HEK293T (cell line): ENCODE measurements around the gene CAPZA2.

Experiments
- CTCF ChIA-PET: fragments of 350-600 bp; formaldehyde crosslinking; extraction: SDS; loops from one replicate; lab custom pipeline; 2021; ENCODE audit warnings: antibody characterized with exemption, inconsistent platforms; lab: Yijun Ruan, JAX
- POLR2A ChIA-PET: fragments of 350-600 bp; formaldehyde crosslinking; extraction: SDS; loops from one replicate; lab custom pipeline; 2020; ENCODE audit warnings: antibody characterized with exemption, inconsistent platforms; lab: Yijun Ruan, JAX
- DNase-seq: peaks from one replicate; pipeline ENCODE4 v3.0.0; 2012; ENCODE audit warnings: mixed read lengths; ENCODE audit errors: extremely low spot score
- ARNT ChIP-seq: fragments of 450-650 bp; IDR thresholded peaks from 2 replicates; pipeline ENCODE4 v1.6.1; 2017; ENCODE audit warnings: mild to moderate bottlenecking
- BHLHE40 ChIP-seq: fragments of 450-650 bp; IDR thresholded peaks from 2 replicates; pipeline ENCODE4 v1.6.1; 2016; ENCODE audit warnings: mild to moderate bottlenecking, moderate library complexity, borderline replicate concordance
- CTBP1 ChIP-seq: fragments of 450-650 bp; IDR thresholded peaks from 2 replicates; pipeline ENCODE4 v1.6.1; 2016; ENCODE audit warnings: borderline replicate concordance
- ELF4 ChIP-seq: fragments of 450-650 bp; IDR thresholded peaks from 2 replicates; pipeline ENCODE4 v1.6.1; 2017; ENCODE audit warnings: antibody characterized with exemption
- FOXA1 ChIP-seq: fragments of 450-650 bp; IDR thresholded peaks from 2 replicates; pipeline ENCODE4 v1.6.1; 2016; ENCODE audit warnings: mild to moderate bottlenecking
- FOXK2 ChIP-seq: fragments of 450-650 bp; IDR thresholded peaks from 2 replicates; pipeline ENCODE4 v1.6.1; 2016; ENCODE audit warnings: mild to moderate bottlenecking
- FOXM1 ChIP-seq: fragments of 450-650 bp; IDR thresholded peaks from 2 replicates; pipeline ENCODE4 v1.6.1; 2017; ENCODE audit warnings: mild to moderate bottlenecking, borderline replicate concordance
- HDGF ChIP-seq: fragments of 450-650 bp; IDR thresholded peaks from 2 replicates; pipeline ENCODE4 v1.6.1; 2017; ENCODE audit warnings: antibody characterized with exemption, borderline replicate concordance
- L3MBTL2 ChIP-seq: fragments of 450-650 bp; conservative IDR thresholded peaks from 2 replicates; pipeline ENCODE4 v1.6.1; 2016; ENCODE audit warnings: mild to moderate bottlenecking
- LEF1 ChIP-seq: fragments of 450-650 bp; IDR thresholded peaks from 2 replicates; pipeline ENCODE4 v1.6.1; 2017; ENCODE audit warnings: mild to moderate bottlenecking, borderline replicate concordance
- NFRKB ChIP-seq: fragments of 450-650 bp; IDR thresholded peaks from 2 replicates; pipeline ENCODE4 v1.6.1; 2016; ENCODE audit warnings: mild to moderate bottlenecking, moderate library complexity
- PKNOX1 ChIP-seq: fragments of 450-650 bp; IDR thresholded peaks from 2 replicates; pipeline ENCODE4 v1.6.1; 2016
- SP1 ChIP-seq: fragments of 450-650 bp; IDR thresholded peaks from 2 replicates; pipeline ENCODE4 v1.6.1; 2017
- SUZ12 ChIP-seq: fragments of 450-650 bp; IDR thresholded peaks from 2 replicates; pipeline ENCODE4 v1.6.1; 2016; ENCODE audit warnings: mild to moderate bottlenecking
- TARDBP ChIP-seq: fragments of 450-650 bp; IDR thresholded peaks from 2 replicates; pipeline ENCODE4 v1.6.1; 2016
- ZNF384 ChIP-seq: fragments of 450-650 bp; IDR thresholded peaks from 2 replicates; pipeline ENCODE4 v1.6.1; 2016

Gene CAPZA2

GRCh38 chr7:116910383-116910782 lies 48.0 kb downstream of the CAPZA2 start:
- CTCF ChIA-PET: no interaction called here
- no peak for DNase-seq
- POLR2A ChIA-PET: no interaction called here
- TF ChIP-seq LEF1 (no peak), SUZ12 (no peak), ELF4 (no peak), HDGF (no peak), TARDBP (no peak), ARNT (no peak), NFRKB (no peak), ZNF384 (no peak), SP1 (no peak), FOXA1 (no peak), L3MBTL2 (no peak), CTBP1 (no peak), BHLHE40 (no peak), FOXM1 (no peak), PKNOX1 (no peak), FOXK2 (no peak)

DNA sequence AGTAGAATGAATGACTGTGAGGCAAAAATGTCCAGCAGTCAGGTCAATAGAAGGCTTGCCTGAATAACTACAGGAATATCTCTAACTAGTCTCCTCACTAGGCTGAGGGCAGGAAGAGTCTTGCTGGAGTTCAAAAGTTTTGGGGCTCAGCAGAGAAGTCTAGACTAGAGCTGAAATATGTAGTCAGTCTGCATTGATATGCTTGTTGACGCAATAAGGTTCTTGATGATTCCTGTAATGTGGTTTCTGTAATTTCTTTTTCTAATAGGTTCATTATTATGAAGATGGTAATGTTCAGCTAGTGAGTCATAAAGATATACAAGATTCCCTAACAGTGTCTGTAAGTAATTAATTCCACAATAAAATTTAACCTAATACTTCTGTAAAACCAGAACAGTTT lies 49.4 kb downstream of the CAPZA2 start:
- TF ChIP-seq TARDBP (no peak), SUZ12 (no peak), ELF4 (no peak), NFRKB (no peak), FOXK2 (no peak), ARNT (no peak), PKNOX1 (no peak)
- ChIA-PET POLR2A (no interaction called here), CTCF (interaction anchor here (1.1 kb wide), 1 partner anchor 76 kb away, joined by 3 read pairs; no protein-coding TSS in a partner anchor)
- DNase-seq: no peak

DNA sequence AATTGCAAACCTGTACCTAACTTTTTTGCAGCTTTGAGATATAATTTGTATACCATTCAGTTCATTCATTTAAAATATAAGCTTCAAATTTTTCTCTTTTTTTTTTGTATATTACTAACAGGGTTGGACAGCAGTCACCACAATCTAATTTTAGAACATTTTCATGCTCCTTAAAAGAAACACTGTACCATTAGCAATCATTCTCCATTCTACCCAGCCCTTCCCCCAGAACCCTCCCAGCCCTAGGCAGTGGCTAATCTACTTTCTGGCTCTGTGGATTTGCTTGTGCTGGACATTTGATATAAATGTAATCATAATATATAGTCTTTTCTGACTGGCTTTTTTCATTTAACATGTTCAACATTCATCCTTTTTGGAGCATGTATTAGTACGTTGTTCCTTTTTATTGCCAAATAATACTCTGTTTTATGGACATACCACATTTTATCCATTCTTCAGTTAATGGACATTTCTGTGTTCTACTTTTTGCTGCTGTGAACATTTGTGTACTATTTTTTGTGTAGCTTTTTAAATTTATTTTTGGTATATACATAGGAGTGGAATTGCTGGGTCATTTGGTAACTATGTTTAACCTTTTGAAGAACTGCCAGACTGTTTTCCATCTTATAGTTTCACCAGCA lies 50.0 kb downstream of the CAPZA2 start:
- TF ChIP-seq SP1 (no peak), FOXM1 (no peak), TARDBP (no peak), HDGF (no peak), SUZ12 (no peak), PKNOX1 (no peak), CTBP1 (no peak), ARNT (no peak), BHLHE40 (no peak), L3MBTL2 (no peak), LEF1 (no peak), ELF4 (no peak)
- CTCF ChIA-PET: interaction anchor here (1.1 kb wide), 1 partner anchor 76 kb away, joined by 3 read pairs; no protein-coding TSS in a partner anchor
- POLR2A ChIA-PET: no interaction called here
- no peak for DNase-seq

DNA sequence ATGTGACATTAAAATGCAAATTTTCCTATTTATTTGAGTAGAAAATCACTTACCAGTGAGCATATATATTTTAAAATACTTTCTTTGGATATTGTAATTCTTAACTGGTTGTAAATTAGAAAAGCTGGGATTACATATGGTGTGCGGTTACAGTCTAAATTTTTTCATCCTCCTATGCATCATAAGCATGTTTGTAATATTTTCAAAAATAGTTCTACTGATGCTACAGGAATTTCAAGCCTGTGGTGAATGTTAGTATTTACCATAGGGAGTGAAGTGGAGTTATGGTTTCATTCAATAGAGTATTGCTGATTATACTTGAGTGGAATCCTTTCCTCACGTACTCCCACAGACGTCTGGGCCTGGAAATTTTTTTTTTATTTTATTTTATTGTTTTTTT lies 56.3 kb downstream of the CAPZA2 start:
- DNase-seq: no peak
- ChIA-PET CTCF (no interaction called here), POLR2A (no interaction called here)
- TF ChIP-seq PKNOX1 (no peak), FOXA1 (no peak), FOXM1 (no peak), NFRKB (no peak)

DNA sequence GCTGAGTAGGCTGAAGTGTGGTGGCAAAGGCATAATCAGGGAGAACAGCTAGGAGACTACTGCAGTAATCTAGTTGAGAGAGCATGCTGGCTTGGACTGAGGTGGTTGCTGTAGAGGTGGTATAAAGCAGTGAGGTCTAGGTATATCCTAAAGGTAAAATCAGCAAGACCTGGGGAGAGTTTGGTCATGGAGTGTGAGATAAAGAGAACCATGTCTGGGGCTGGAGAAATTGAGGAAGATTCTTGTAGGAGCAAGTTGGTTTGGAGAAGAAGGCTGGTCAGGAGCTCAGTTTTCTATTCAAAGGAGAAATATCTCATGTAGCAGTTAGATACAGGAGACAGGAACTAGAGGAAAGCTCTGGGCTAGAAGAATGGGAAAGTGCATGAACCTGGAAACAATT lies 58.0 kb downstream of the CAPZA2 start:
- DNase-seq: no peak
- ChIA-PET CTCF (interaction anchor here (1.3 kb wide), 1 partner anchor 10 kb away, joined by 5 read pairs; no protein-coding TSS in a partner anchor), POLR2A (no interaction called here)
- no peak for TF ChIP-seq ELF4
- TF ChIP-seq HDGF: no peak
- TF ChIP-seq SP1: no peak
- no peak for TF ChIP-seq FOXM1

DNA sequence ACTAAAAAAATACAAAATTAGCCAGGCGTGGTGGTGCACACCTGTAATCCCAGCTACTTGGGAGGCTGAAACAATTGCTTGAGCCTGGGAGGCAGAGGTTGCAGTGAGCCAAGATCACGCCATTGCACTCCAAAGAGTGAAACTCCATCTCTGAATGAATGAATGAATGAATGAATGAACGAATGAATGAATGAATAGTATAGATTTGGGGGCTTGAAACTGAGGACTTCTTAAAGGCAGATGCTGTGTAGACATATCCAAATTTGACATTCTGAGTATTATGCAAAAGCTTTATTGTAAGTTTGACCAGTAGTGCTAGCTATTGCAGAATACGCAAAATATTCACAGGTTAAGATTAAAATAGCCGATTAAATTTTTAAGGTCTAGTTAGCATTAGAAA lies 60.2 kb downstream of the CAPZA2 start:
- ChIA-PET CTCF (no interaction called here), POLR2A (interaction anchor here (0.8 kb wide), 1 partner anchor 35 kb away, joined by 3 read pairs; no protein-coding TSS in a partner anchor)
- TF ChIP-seq PKNOX1: no peak
- TF ChIP-seq SP1: no peak
- TF ChIP-seq ARNT: no peak
- no peak for TF ChIP-seq L3MBTL2
- TF ChIP-seq FOXM1: no peak
- TF ChIP-seq CTBP1: no peak
- DNase-seq: no peak
